SK-N-SH (cell line): ENCODE data around the gene ZNF493. TPM values are rescaled to one million over a fixed set of nuclear protein-coding genes. Genes with fewer than 3 reads are reported as not detected.

Experiments
- CTCF ChIA-PET: fragments of 300-600, 350-600 bp; formaldehyde crosslinking; extraction: SDS; loops from one replicate; lab custom pipeline; 2021; lab: Yijun Ruan, JAX
- POLR2A ChIA-PET: fragments of 350-600 bp; sonication (Branson Sonifier 250); formaldehyde crosslinking; extraction: SDS; loops from one replicate; lab custom pipeline; 2020; ENCODE audit warnings: antibody characterized with exemption, inconsistent platforms; lab: Yijun Ruan, JAX
- DNase-seq: peaks from one replicate; pipeline ENCODE4 v3.0.0; 2012
- H2AFZ ChIP-seq: fragments of 200-600 bp; sonication (generic); 2 replicates; pipeline ENCODE4 v1.8.1; 2016; ENCODE audit warnings: antibody characterized with exemption, mild to moderate bottlenecking, low read depth
- H3F3A ChIP-seq: fragments of 200-600 bp; sonication (generic); replicated peaks from 2 replicates; pipeline ENCODE3; 2016; ENCODE audit warnings: antibody characterized with exemption, mild to moderate bottlenecking; ENCODE audit not compliant: insufficient read depth
- H3K27ac ChIP-seq, 2 experiments: fragments of 200-500 bp in 1 of 2; fragments of 200-600 bp in 1 of 2; sonication (Bioruptor generic) in 1 of 2; sonication (generic), shearing (Covaris generic) in 1 of 2; 2 replicates each; pipeline versions ENCODE4 v1.5.1 to v1.6.1; 2014 to 2016; ENCODE audit warnings: low read depth in 2 of 2, inconsistent platforms in 1 of 2, low read length in 1 of 2, mild to moderate bottlenecking in 1 of 2, mixed read lengths in 1 of 2
- H3K27me3 ChIP-seq: fragments of 200-600 bp; sonication (generic), shearing (Covaris generic); 2 replicates; pipeline ENCODE4 v1.6.1; 2016; ENCODE audit warnings: mixed run types; ENCODE audit not compliant: insufficient read depth
- H3K36me3 ChIP-seq, 2 experiments: fragments of 200-500 bp in 1 of 2; fragments of 200-600 bp in 1 of 2; sonication (Bioruptor generic) in 1 of 2; sonication (generic) in 1 of 2; replicated peaks in 1 of 2; 2 replicates each; pipeline versions ENCODE3 to v1.5.1; 2014 to 2016; ENCODE audit warnings: low read length in 1 of 2, mild to moderate bottlenecking in 1 of 2; ENCODE audit not compliant: insufficient read depth in 2 of 2, control insufficient read depth in 1 of 2
- H3K4me1 ChIP-seq, 2 experiments: fragments of 200-500 bp in 1 of 2; fragments of 200-600 bp in 1 of 2; sonication (Bioruptor generic) in 1 of 2; sonication (generic), shearing (Covaris generic) in 1 of 2; 2 replicates each; pipeline versions ENCODE4 v1.5.1 to v1.6.1; 2014 to 2016; ENCODE audit warnings: low read depth in 1 of 2, low read length in 1 of 2, mixed run types in 1 of 2; ENCODE audit not compliant: insufficient read depth in 2 of 2, control insufficient read depth in 1 of 2
- H3K4me2 ChIP-seq: fragments of 200-600 bp; sonication (generic), shearing (Covaris generic); 2 replicates; pipeline ENCODE4 v1.6.1; 2017; ENCODE audit warnings: mixed run types
- H3K4me3 ChIP-seq, 2 experiments: fragments of 200-500 bp in 1 of 2; fragments of 200-600 bp in 1 of 2; sonication (Bioruptor generic) in 1 of 2; sonication (generic), shearing (Covaris generic) in 1 of 2; 2 replicates each; pipeline versions ENCODE4 v1.5.1 to v1.8.1; 2014 to 2016; ENCODE audit warnings: low read depth in 2 of 2, inconsistent platforms in 1 of 2, low read length in 1 of 2, mild to moderate bottlenecking in 1 of 2, mixed read lengths in 1 of 2, moderate library complexity in 1 of 2
- H3K79me2 ChIP-seq: fragments of 200-600 bp; sonication (generic); 2 replicates; pipeline ENCODE4 v1.8.1; 2017; ENCODE audit warnings: mild to moderate bottlenecking; ENCODE audit not compliant: insufficient read depth
- H3K9ac ChIP-seq: fragments of 200-600 bp; sonication (generic); 2 replicates; pipeline ENCODE4 v1.6.1; 2017; ENCODE audit warnings: mixed run types
- H3K9me2 ChIP-seq: fragments of 200-600 bp; sonication (generic); 2 replicates; pipeline ENCODE4 v1.6.1; 2017; ENCODE audit warnings: mixed run types
- H3K9me3 ChIP-seq: fragments of 200-600 bp; sonication (generic); 2 replicates; pipeline ENCODE4 v1.6.1; 2017; ENCODE audit warnings: mixed run types, mild to moderate bottlenecking, moderate library complexity
- H4K20me1 ChIP-seq: fragments of 200-600 bp; sonication (generic); 2 replicates; pipeline ENCODE4 v1.6.1; 2017; ENCODE audit warnings: mild to moderate bottlenecking, mixed run types; ENCODE audit not compliant: insufficient read depth
- CHD2 ChIP-seq: fragments of 150-350 bp; IDR thresholded peaks from 2 replicates; pipeline ENCODE4 v1.6.1; 2018; ENCODE audit warnings: low read length; ENCODE audit not compliant: partially characterized antibody
- ELF1 ChIP-seq: IDR thresholded peaks from 2 replicates; pipeline ENCODE4 v1.4.0; 2012
- EP300 ChIP-seq, 2 experiments: IDR thresholded peaks; 2 replicates each; pipeline versions ENCODE4 v1.4.0 to v1.6.1; 2012; ENCODE audit warnings: borderline replicate concordance in 1 of 2, low read depth in 1 of 2, low read length in 1 of 2
- EZH2phosphoT487 ChIP-seq: fragments of 200-600 bp; sonication (generic); IDR thresholded peaks from 2 replicates; pipeline ENCODE4 v1.6.1; 2017; ENCODE audit warnings: low read depth, mixed run types, mild to moderate bottlenecking, antibody characterized with exemption, moderate library complexity, borderline replicate concordance
- FOXM1 ChIP-seq: IDR thresholded peaks from 2 replicates; pipeline ENCODE4 v1.4.0; 2012; ENCODE audit warnings: low read depth, mild to moderate bottlenecking
- GATA2 ChIP-seq: sonication (generic); formaldehyde crosslinking; IDR thresholded peaks from 2 replicates; pipeline ENCODE4 v1.5.0; 2020; ENCODE audit warnings: mild to moderate bottlenecking, missing genetic modification reagents
- JUND ChIP-seq: IDR thresholded peaks from 2 replicates; pipeline ENCODE4 v1.4.0; 2012
- MXI1 ChIP-seq: IDR thresholded peaks from 2 replicates; pipeline ENCODE4 v1.6.1; 2012; ENCODE audit warnings: mild to moderate bottlenecking, low read depth, low read length, improper control_type of control experiment
- RAD21 ChIP-seq: IDR thresholded peaks from 2 replicates; pipeline ENCODE4 v1.6.1; 2012; ENCODE audit warnings: mild to moderate bottlenecking, low read length
- RXRA ChIP-seq: IDR thresholded peaks from 2 replicates; pipeline ENCODE4 v1.4.0; 2012; ENCODE audit warnings: low read depth, mild to moderate bottlenecking, borderline replicate concordance
- SIN3A ChIP-seq: IDR thresholded peaks from 2 replicates; pipeline ENCODE4 v1.6.1; 2012; ENCODE audit warnings: low read depth, mild to moderate bottlenecking, low read length, moderate library complexity, borderline replicate concordance
- SMC3 ChIP-seq: IDR thresholded peaks from 2 replicates; pipeline ENCODE4 v1.6.1; 2012; ENCODE audit warnings: low read depth, low read length, improper control_type of control experiment
- TAF1 ChIP-seq: IDR thresholded peaks from 2 replicates; pipeline ENCODE4 v1.6.1; 2012; ENCODE audit warnings: low read depth, mild to moderate bottlenecking, low read length, moderate library complexity, borderline replicate concordance
- YY1 ChIP-seq: IDR thresholded peaks from 2 replicates; pipeline ENCODE4 v1.4.0; 2012; ENCODE audit warnings: low read depth, mild to moderate bottlenecking
- WGBS: methylation state at CpG from one replicate; pipeline ENCODE4 v1.1.6; 2017; ENCODE audit warnings: low lambda C conversion rate; 5-methylcytosine and 5-hydroxymethylcytosine counted together
- polyA plus RNA-seq, 3 experiments: library from polyadenylated mRNA; depleted of rRNA; stranded (reverse); fragments of >200 nt; gene quantifications; 2 replicates each; pipeline ENCODE4 v1.2.3, GENCODE V29; 2012
- TF ChIP-seq, protein P1 (sequence below): IDR thresholded peaks from 2 replicates; pipeline ENCODE4 v1.4.0; 2012; ENCODE audit warnings: low read depth
- TF ChIP-seq, protein P2 (sequence below): IDR thresholded peaks from 2 replicates; pipeline ENCODE4 v1.4.0; 2012; ENCODE audit warnings: low read depth, borderline replicate concordance
- TF ChIP-seq, protein P3 (sequence below): IDR thresholded peaks from 2 replicates; pipeline ENCODE4 v1.6.1; 2012; ENCODE audit warnings: mild to moderate bottlenecking, low read depth, low read length, moderate library complexity
- TF ChIP-seq, protein P4 (sequence below): IDR thresholded peaks from 2 replicates; pipeline ENCODE4 v1.4.0; 2012; ENCODE audit warnings: low read depth, borderline replicate concordance

ZNF493 gene
- polyA plus RNA-seq, 1 of the 3 experiments (the other 2 are of a cell fraction), result 3.7 TPM

DNA sequence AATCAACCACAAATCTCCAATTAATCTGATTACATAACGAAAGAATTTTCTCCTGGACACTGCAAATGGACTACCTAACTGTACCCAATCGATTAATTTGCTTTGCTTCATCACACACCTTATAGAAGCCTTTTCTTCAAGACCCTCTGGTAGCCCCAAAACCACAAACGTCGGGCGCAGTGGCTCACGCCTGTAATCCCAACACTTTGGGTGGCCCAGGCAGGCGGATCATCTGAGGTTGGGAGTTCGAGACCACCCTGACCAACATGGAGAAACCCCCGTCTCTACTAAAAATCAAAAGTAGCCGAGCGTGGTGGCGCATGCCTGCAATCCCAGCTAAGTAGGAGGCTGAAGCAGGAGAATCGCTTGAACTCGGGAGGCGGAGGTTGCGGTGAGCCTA is 65.6 kb downstream of the ZNF493 start (continued):
- TF ChIP-seq FOXM1, result no peak

DNA sequence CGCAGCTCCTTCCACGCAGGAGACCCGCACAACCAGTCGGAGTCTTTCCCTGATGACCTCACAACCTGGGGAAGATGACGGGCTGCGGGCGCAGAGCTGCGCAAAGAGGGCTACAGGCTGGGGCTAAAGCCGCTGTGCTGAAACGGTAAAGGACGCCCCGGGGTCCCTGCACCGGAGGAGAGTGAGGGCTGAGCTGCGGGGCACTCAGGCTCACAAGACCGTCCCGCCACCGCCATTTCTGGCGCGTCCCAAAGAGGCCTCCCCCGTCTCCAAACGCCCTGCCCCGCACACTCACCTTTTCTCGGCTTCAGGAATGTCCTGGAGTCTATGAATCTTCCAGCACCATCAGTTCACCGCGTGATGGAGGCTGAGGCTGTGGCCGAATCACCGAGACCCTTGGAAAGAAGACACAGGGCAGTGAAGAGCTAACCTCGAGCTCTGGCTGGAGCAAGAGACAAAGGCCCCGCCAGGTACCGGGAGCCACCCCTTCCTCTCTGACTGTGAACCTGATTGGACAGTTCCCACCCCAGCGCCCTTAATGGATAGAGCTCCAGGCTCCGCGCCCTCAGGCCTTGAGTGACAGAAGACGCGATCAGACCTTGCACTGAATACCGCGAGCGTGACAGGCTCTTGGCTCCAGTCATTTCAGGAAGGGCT is 66.6 kb downstream of the ZNF493 start:
- Histone ChIP-seq H3K9me3 (no peaks in the 10 kb centered on the region), H3K9ac (no peak overlapping the region), H3F3A (no peaks in the 10 kb centered on the region), H3K27ac (peak overlapping the region in 1 of 2 experiments; percentile 20; a peak in 1 of 4 replicates), H3K9me2 (no peaks in the 10 kb centered on the region), H3K27me3 (no peaks in the 10 kb centered on the region), H3K4me1 (no peaks in the 10 kb centered on the region; a peak in 1 of 4 replicates), H2AFZ (no peak overlapping the region), H3K4me2 (no peak overlapping the region), H3K79me2 (no peaks in the 10 kb centered on the region), H3K36me3 (no peaks in the 10 kb centered on the region), H3K4me3 (peak overlapping the region in 1 of 2 experiments; percentile 48; a peak in 3 of 4 replicates), H4K20me1 (no peaks in the 10 kb centered on the region)
- 14% methylated on average over 15 of the region's 38 CpGs for WGBS
- ChIA-PET CTCF (interaction anchor here (0.8 to 2.0 kb wide), 4 partner anchors 11 to 269 kb away, joined by 3 to 6 read pairs (median 4); no protein-coding TSS in a partner anchor), POLR2A (interaction anchor here (0.6 to 1.8 kb wide), 5 partner anchors 11 to 322 kb away, joined by 3 to 12 read pairs (median 4); partner anchors contain the start of genes ZNF429, ZNF431, ZNF493 and ZNF708)
- peak; percentile 87 for DNase-seq
- TF ChIP-seq MXI1 (peak; percentile 64), EZH2phosphoT487 (no peak), SIN3A (no peak)

DNA sequence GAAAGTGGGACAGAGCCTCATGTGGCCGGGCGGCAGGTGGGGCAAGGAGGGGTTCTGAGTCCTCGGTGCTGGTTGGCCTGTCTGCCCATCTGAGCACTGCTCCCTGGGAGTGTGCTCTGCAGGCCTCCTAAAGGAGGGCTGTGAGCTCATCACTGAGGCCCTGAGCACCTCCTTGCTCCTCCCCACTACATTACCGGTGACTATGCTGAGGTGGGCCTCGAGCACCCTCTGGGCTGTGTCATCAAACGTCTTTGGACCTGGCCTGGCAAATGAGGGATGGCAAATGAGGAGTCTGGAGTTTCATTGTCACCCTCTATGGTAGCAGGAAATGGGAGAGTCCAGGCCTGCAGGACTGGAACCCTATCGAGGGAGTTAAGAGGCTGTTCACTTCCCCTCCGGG is 69.7 kb downstream of the ZNF493 start:
- Histone ChIP-seq H3K9me2 (no peaks in the 10 kb centered on the region), H4K20me1 (no peaks in the 10 kb centered on the region), H3K4me1 (no peaks in the 10 kb centered on the region; a peak in 1 of 4 replicates), H3K4me3 (no peak overlapping the region), H3F3A (no peaks in the 10 kb centered on the region), H3K36me3 (no peaks in the 10 kb centered on the region), H3K9ac (no peak overlapping the region), H3K79me2 (no peaks in the 10 kb centered on the region), H3K27me3 (no peaks in the 10 kb centered on the region), H3K4me2 (no peak overlapping the region), H2AFZ (no peak overlapping the region), H3K27ac (no peak overlapping the region), H3K9me3 (no peaks in the 10 kb centered on the region)
- 57% methylated on average over 5 of the region's 8 CpGs for WGBS
- POLR2A ChIA-PET, result no interaction called here
- DNase-seq, result no peak
- CTCF ChIA-PET, result interaction anchor here (0.9 to 1.7 kb wide), 2 partner anchors 17 to 264 kb away, joined by 3 to 8 read pairs; no protein-coding TSS in a partner anchor
- TF ChIP-seq, protein P1, sequence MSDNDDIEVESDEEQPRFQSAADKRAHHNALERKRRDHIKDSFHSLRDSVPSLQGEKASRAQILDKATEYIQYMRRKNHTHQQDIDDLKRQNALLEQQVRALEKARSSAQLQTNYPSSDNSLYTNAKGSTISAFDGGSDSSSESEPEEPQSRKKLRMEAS, result no peak
- no peak for TF ChIP-seq SMC3
- TF ChIP-seq SIN3A, result no peak
- no peak for TF ChIP-seq TAF1
- no peak for TF ChIP-seq YY1
- TF ChIP-seq GATA2 (CRISPR knock-in tag), result no peak
- TF ChIP-seq, protein P2, sequence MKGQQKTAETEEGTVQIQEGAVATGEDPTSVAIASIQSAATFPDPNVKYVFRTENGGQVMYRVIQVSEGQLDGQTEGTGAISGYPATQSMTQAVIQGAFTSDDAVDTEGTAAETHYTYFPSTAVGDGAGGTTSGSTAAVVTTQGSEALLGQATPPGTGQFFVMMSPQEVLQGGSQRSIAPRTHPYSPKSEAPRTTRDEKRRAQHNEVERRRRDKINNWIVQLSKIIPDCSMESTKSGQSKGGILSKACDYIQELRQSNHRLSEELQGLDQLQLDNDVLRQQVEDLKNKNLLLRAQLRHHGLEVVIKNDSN, result no peak
- no peak for TF ChIP-seq ELF1
- no peak for TF ChIP-seq EP300 (IDR thresholded peaks at IDR 0.05; ENCODE audit: borderline replicate concordance in 1 of 2, low read depth in 1 of 2, low read length in 1 of 2)
- TF ChIP-seq RXRA, result no peak
- TF ChIP-seq, protein P3, sequence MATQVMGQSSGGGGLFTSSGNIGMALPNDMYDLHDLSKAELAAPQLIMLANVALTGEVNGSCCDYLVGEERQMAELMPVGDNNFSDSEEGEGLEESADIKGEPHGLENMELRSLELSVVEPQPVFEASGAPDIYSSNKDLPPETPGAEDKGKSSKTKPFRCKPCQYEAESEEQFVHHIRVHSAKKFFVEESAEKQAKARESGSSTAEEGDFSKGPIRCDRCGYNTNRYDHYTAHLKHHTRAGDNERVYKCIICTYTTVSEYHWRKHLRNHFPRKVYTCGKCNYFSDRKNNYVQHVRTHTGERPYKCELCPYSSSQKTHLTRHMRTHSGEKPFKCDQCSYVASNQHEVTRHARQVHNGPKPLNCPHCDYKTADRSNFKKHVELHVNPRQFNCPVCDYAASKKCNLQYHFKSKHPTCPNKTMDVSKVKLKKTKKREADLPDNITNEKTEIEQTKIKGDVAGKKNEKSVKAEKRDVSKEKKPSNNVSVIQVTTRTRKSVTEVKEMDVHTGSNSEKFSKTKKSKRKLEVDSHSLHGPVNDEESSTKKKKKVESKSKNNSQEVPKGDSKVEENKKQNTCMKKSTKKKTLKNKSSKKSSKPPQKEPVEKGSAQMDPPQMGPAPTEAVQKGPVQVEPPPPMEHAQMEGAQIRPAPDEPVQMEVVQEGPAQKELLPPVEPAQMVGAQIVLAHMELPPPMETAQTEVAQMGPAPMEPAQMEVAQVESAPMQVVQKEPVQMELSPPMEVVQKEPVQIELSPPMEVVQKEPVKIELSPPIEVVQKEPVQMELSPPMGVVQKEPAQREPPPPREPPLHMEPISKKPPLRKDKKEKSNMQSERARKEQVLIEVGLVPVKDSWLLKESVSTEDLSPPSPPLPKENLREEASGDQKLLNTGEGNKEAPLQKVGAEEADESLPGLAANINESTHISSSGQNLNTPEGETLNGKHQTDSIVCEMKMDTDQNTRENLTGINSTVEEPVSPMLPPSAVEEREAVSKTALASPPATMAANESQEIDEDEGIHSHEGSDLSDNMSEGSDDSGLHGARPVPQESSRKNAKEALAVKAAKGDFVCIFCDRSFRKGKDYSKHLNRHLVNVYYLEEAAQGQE, result no peak
- no peak for TF ChIP-seq JUND
- TF ChIP-seq EZH2phosphoT487, result no peak
- TF ChIP-seq RAD21, result no peak
- TF ChIP-seq, protein P4, sequence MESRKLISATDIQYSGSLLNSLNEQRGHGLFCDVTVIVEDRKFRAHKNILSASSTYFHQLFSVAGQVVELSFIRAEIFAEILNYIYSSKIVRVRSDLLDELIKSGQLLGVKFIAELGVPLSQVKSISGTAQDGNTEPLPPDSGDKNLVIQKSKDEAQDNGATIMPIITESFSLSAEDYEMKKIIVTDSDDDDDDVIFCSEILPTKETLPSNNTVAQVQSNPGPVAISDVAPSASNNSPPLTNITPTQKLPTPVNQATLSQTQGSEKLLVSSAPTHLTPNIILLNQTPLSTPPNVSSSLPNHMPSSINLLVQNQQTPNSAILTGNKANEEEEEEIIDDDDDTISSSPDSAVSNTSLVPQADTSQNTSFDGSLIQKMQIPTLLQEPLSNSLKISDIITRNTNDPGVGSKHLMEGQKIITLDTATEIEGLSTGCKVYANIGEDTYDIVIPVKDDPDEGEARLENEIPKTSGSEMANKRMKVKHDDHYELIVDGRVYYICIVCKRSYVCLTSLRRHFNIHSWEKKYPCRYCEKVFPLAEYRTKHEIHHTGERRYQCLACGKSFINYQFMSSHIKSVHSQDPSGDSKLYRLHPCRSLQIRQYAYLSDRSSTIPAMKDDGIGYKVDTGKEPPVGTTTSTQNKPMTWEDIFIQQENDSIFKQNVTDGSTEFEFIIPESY, result no peak
- no peak for TF ChIP-seq CHD2
- no peak for TF ChIP-seq FOXM1
